Myocyte (in vitro differentiated cells): ENCODE data around the gene DTL. TPM values are rescaled to one million over a fixed set of nuclear protein-coding genes. Genes with fewer than 3 reads are reported as not detected.
A peak's percentile ranks its signal among the peaks of the same experiment; 100 is the strongest.
"Not testable (repeated sequence)": the region's sequence is repeated elsewhere in the genome, so short reads cannot be mapped to it uniquely, and the experiment has no call there.

Source experiments
- DNase-seq: peaks from one replicate; pipeline ENCODE4 v3.0.0-alpha.2; 2012; ENCODE audit warnings: low read depth
- polyA plus RNA-seq: library from polyadenylated mRNA; unstranded; fragments of >200 nt; gene quantifications from one replicate; pipeline ENCODE4 v1.2.1, GENCODE V29; 2012; ENCODE audit warnings: missing spikeins
- total RNA-seq: library from RNA; depleted of rRNA; stranded (reverse); fragments of >200 nt; gene quantifications from 2 replicates; pipeline ENCODE4 v1.2.3, GENCODE V29; 2014

Gene DTL
- 0.78 and 1.2 TPM in 2 replicates for total RNA-seq
- 0.32 TPM for polyA plus RNA-seq

DNA sequence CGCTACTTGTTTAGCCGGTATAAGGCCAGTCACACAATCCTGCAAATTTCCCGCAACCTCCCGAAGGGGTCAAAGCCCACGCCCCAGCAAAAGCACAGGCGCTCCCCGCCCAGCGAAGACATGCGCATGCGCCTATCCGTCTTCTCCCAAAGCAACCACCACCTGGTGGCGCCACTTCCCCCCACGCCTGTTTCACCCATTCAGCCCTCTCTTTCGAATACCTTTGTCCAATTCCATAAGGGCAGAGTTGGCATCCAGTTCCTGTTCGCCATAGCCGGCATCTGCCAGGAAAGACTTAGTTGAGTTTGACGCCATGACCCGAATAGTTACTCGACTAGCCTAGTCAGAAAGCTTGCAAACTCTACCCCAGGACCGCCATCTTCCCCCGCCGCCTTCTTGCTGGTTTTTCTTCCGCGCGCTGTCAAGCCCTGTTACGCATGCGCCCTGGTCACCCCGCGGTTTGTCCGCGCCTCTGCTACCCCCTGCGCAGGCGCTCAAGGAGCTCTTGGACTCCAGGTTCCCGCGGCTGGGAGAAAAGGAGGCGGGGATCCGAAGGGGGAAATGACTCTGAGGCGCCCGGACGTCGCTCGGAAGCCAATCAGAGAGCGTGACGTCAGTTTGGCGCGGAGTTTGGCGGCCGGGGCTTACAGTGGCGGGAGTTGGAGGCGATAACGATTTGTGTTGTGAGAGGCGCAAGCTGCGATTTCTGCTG is at the start of gene DTL, which contains the start of gene INTS7:
Gene DTL, plus strand, starts transcription at position 626 of the 712 bp plus-strand sequence. CDS start 143 bp downstream, outside the sequence.
Gene INTS7, minus strand, starts transcription at position 435 of the 712 bp plus-strand sequence. Its CDS starts 120 bp downstream, at position 315.
- peak; percentile 100 for DNase-seq

DNA sequence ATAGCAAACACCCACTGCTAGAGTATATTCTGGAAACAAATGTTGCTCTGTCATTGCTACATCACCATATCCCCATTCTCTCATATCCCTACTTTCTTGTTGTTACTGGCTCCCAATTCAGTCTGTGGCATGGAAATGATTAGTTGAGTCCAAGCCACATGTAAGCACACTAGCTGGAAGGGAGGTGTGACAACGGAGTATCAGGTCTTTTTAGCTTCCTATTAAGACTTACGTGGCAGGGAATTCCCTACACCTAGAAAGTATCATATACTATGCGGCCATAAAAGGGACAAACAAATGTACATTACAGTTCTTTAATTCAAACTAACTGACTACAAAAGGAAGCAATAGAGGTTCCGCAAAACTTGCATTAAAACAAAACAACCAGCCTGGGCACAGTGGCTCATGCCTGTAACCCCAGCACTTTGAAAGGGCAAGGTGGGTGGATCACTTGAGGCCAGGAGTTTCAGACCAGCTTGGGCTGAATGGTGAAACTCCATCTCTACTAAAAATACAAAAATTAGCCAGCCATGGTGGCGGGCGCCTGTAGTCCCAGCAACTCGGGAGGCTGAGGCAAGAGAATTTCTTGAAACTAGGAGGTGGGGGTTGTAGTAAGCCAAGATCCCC is 48.8 kb upstream of the DTL start:
- DNase-seq = no peak

DNA sequence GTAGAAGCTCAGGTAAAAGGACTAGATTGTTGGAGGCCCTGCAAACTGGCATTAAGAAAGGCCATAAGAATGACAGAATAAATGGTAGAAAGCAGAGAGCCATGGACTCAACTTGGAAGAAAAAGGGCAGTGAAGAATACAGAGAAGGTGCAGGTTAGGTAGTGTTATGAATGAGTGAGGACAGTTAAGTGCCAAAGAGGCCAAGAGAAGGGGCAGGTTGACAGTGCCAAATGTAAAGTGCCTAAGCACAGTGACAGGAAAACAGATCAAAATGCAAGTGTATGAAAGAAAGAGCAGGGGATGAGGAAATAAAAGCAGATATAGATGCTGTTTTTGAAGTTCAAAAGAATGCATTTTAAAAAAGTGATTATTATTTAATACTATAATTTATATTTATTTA is 43.9 kb upstream of the DTL start:
- no peak for DNase-seq

GRCh38 chr1:211997426-211997825 is 38.1 kb upstream of the DTL start:
- DNase-seq = not testable (repeated sequence)

- DNase-seq = no peak
Observed at GRCh38 chr1:212002536-212002935, 33.0 kb upstream of the DTL start.

- peak; percentile 19 for DNase-seq
Observed at GRCh38 chr1:212004895-212005608, 30.5 kb upstream of the DTL start.

DNA sequence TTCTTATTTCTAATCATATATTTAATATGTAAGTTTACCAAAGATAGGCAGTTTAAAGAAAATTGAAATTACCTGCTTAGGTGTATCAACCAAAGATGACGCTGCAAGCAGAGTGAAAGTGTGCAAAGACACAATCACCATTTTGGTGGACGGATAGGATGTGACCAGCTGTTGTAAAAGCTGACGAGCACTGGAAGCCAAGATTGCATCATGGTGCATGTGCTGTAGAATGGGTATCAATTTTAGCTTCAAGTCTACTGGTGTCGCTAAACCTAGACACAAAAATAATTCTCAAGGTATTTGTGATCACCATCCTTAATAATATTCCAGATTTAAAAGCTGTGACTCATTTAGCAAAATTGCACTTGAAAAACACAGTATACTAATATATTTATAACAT is 28.4 kb upstream of the DTL start:
- no peak for DNase-seq

DNA sequence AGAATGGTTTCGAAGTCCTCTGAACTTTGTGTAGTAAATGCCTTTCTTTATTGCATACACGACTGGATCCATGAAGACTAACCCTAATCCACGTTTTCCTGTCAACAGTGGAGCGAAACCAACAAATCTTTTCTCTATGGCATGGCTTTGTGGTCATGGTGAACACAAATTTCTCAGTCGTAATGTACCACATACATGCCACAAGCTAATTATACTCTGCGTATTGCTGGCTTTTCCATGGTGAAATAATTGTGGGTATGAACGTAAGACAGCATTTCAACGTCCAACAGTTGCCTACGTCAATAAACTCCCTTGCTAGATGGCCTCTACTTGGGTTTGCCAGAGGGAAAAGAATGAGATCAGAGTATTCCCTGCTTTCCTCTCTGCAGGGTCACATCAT is 27.7 kb upstream of the DTL start:
- DNase-seq = peak; percentile 94

DNA sequence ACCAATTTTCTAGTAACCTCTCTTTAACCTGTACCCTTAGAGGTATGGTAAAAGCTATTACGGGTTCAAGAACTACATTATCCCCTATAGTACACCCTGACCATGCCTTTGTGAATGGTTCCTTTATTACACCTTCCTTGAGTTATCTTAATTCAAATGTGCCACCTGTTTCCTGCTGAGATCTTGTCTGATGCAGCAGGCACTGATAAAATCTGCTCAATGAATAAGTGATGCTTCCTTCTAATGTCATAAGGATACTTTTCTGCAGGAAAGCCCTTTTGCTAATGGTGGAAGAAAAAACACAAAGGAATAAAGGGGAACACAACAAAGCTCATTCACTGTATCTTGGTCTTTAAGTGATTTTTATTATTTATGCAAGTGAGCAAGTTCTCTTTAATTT is 26.0 kb upstream of the DTL start:
- no peak for DNase-seq

GRCh38 chr1:212010004-212010403 is 25.5 kb upstream of the DTL start:
- DNase-seq = no peak

- peak; percentile 79 for DNase-seq
Observed at GRCh38 chr1:212012034-212012740, 23.4 kb upstream of the DTL start.

DNA sequence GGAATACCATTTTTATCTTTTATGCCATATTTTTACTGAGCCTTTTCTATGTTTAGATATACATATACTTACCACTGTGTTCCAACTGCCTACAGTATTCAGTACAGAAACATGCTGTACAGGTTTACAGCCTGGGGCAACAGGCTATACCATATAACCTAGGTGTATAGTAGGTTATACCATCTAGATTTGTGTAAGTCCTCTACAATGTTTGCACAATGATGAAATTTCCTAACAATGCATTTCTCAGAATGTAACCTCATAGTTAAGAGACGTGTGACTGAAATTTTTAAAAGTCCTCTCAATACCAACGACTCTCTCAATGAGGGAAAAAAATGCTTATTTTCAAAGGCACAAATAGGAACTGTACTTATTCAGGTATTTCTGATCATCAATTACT is 21.9 kb upstream of the DTL start:
- DNase-seq = no peak

DNA sequence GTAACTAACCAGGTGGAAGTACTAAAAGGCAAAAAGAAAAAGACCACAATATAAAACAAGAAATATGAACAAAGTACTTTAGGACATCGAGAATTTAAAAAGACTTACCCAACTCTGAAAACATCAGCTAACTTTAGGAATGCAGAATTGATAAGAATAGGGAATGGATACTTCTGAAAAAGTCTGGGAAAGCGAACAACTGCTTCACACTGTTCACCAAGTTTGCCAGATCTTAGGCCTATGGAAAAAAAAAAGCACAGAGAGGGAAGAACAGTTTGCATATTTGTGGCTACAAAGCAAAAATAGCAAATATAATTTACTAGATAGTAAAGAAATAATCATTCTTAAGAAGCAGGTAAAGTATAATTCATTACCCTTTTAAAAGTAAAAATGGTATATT is 14.6 kb upstream of the DTL start:
- no peak for DNase-seq

DNA sequence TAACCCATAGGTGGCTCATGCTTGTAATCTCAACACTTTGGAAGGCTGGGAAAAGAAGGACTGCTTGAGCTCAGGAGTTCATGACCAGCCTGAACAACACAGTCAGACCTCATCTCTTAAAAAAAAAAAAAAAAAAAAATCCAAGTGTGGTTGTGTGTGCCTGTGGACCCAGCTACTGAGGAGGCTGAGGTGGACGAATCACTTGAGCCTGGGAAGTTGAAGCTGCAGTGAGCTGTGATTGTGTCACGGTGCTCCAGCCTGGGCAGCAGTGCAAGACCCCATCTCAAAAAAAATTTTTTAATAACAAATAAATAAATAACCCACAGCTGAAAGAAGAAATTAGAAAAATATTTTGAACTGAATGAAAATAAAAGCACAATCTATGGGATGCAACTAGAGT is 14.0 kb upstream of the DTL start:
- no peak for DNase-seq

- DNase-seq = not testable (repeated sequence)
Observed at GRCh38 chr1:212022908-212023307, 12.6 kb upstream of the DTL start.

- no peak for DNase-seq
Observed at GRCh38 chr1:212024469-212025149, 10.9 kb upstream of the DTL start.

GRCh38 chr1:212027727-212028126 is 7.8 kb upstream of the DTL start:
- DNase-seq = not testable (repeated sequence)

DNA sequence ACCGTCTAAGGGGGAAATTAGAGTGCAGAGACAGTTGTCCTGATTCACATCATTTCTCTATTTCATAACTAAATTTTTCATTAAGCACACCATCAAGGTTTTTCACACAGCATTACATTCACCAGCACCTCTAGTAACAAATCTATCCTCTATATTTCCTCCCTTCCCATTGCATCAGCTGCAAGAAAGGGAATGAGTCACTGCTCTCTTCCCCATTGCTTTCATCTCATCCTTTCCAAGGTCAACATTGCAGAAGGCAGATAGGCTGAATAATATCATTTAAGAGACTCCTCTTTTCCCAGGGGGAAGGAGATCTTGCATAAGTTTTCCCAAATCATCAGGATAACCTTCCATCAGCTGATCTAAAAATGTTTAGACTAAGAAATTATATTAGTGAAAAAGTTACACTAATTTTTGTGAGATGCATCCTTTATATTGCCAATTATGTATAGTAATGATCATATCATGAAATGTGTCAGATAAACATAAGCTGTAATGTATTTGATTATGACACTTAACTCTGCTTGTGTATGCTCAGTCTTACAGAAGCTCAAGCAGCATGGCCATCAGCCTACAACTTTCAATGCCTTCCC is 4.5 kb upstream of the DTL start:
- peak; percentile 58 for DNase-seq

DNA sequence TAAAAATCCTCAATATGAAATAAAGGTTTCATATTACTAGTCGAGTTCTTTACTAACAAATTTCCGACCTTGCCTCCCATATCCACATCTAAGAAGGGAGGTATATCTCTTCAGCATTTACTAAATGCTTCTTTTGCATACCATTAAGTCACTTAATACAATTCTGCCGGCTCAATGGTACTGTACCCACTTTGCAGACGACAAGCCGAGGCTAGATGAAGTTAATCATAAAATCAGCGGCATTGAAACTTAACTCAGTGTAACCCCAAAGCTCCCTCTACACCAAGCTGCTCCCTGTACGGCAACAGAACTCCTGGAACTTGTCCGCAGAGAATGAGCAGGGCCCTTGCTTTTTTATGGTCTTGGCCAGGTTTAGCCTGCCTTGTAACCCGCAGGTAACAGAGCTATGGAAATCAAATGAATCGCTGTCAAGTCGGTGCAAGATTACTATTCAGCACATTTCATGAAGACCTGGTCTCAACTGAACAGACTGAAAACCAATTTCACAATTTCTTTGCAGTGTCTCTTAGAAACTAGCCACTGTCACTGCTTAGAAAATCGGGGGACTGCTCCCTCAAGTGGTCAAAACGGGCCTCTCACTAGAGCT is 929 bp upstream of the DTL start:
- no peak for DNase-seq
